SK-N-SH (cell line): Measurements from ENCODE around the gene BBX. TPM values are rescaled to one million over a fixed set of nuclear protein-coding genes. Genes with fewer than 3 reads are reported as not detected.

Source experiments
- CTCF ChIA-PET: fragments of 300-600, 350-600 bp; formaldehyde crosslinking; extraction: SDS; loops from one replicate; lab custom pipeline; 2021; lab: Yijun Ruan, JAX
- POLR2A ChIA-PET: fragments of 350-600 bp; sonication (Branson Sonifier 250); formaldehyde crosslinking; extraction: SDS; loops from one replicate; lab custom pipeline; 2020; ENCODE audit warnings: antibody characterized with exemption, inconsistent platforms; lab: Yijun Ruan, JAX
- DNase-seq: peaks from one replicate; pipeline ENCODE4 v3.0.0; 2012
- H2AFZ ChIP-seq: fragments of 200-600 bp; sonication (generic); 2 replicates; pipeline ENCODE4 v1.8.1; 2016; ENCODE audit warnings: antibody characterized with exemption, mild to moderate bottlenecking, low read depth
- H3F3A ChIP-seq: fragments of 200-600 bp; sonication (generic); replicated peaks from 2 replicates; pipeline ENCODE3; 2016; ENCODE audit warnings: antibody characterized with exemption, mild to moderate bottlenecking; ENCODE audit not compliant: insufficient read depth
- H3K27ac ChIP-seq, 2 experiments: fragments of 200-500 bp in 1 of 2; fragments of 200-600 bp in 1 of 2; sonication (Bioruptor generic) in 1 of 2; sonication (generic), shearing (Covaris generic) in 1 of 2; 2 replicates each; pipeline versions ENCODE4 v1.5.1 to v1.6.1; 2014 to 2016; ENCODE audit warnings: low read depth in 2 of 2, inconsistent platforms in 1 of 2, low read length in 1 of 2, mild to moderate bottlenecking in 1 of 2, mixed read lengths in 1 of 2
- H3K27me3 ChIP-seq: fragments of 200-600 bp; sonication (generic), shearing (Covaris generic); 2 replicates; pipeline ENCODE4 v1.6.1; 2016; ENCODE audit warnings: mixed run types; ENCODE audit not compliant: insufficient read depth
- H3K36me3 ChIP-seq, 2 experiments: fragments of 200-500 bp in 1 of 2; fragments of 200-600 bp in 1 of 2; sonication (Bioruptor generic) in 1 of 2; sonication (generic) in 1 of 2; replicated peaks in 1 of 2; 2 replicates each; pipeline versions ENCODE3 to v1.5.1; 2014 to 2016; ENCODE audit warnings: low read length in 1 of 2, mild to moderate bottlenecking in 1 of 2; ENCODE audit not compliant: insufficient read depth in 2 of 2, control insufficient read depth in 1 of 2
- H3K4me1 ChIP-seq, 2 experiments: fragments of 200-500 bp in 1 of 2; fragments of 200-600 bp in 1 of 2; sonication (Bioruptor generic) in 1 of 2; sonication (generic), shearing (Covaris generic) in 1 of 2; 2 replicates each; pipeline versions ENCODE4 v1.5.1 to v1.6.1; 2014 to 2016; ENCODE audit warnings: low read depth in 1 of 2, low read length in 1 of 2, mixed run types in 1 of 2; ENCODE audit not compliant: insufficient read depth in 2 of 2, control insufficient read depth in 1 of 2
- H3K4me2 ChIP-seq: fragments of 200-600 bp; sonication (generic), shearing (Covaris generic); 2 replicates; pipeline ENCODE4 v1.6.1; 2017; ENCODE audit warnings: mixed run types
- H3K4me3 ChIP-seq, 2 experiments: fragments of 200-500 bp in 1 of 2; fragments of 200-600 bp in 1 of 2; sonication (Bioruptor generic) in 1 of 2; sonication (generic), shearing (Covaris generic) in 1 of 2; 2 replicates each; pipeline versions ENCODE4 v1.5.1 to v1.8.1; 2014 to 2016; ENCODE audit warnings: low read depth in 2 of 2, inconsistent platforms in 1 of 2, low read length in 1 of 2, mild to moderate bottlenecking in 1 of 2, mixed read lengths in 1 of 2, moderate library complexity in 1 of 2
- H3K79me2 ChIP-seq: fragments of 200-600 bp; sonication (generic); 2 replicates; pipeline ENCODE4 v1.8.1; 2017; ENCODE audit warnings: mild to moderate bottlenecking; ENCODE audit not compliant: insufficient read depth
- H3K9ac ChIP-seq: fragments of 200-600 bp; sonication (generic); 2 replicates; pipeline ENCODE4 v1.6.1; 2017; ENCODE audit warnings: mixed run types
- H3K9me2 ChIP-seq: fragments of 200-600 bp; sonication (generic); 2 replicates; pipeline ENCODE4 v1.6.1; 2017; ENCODE audit warnings: mixed run types
- H3K9me3 ChIP-seq: fragments of 200-600 bp; sonication (generic); 2 replicates; pipeline ENCODE4 v1.6.1; 2017; ENCODE audit warnings: mixed run types, mild to moderate bottlenecking, moderate library complexity
- H4K20me1 ChIP-seq: fragments of 200-600 bp; sonication (generic); 2 replicates; pipeline ENCODE4 v1.6.1; 2017; ENCODE audit warnings: mild to moderate bottlenecking, mixed run types; ENCODE audit not compliant: insufficient read depth
- ELF1 ChIP-seq: IDR thresholded peaks from 2 replicates; pipeline ENCODE4 v1.4.0; 2012
- FOXM1 ChIP-seq: IDR thresholded peaks from 2 replicates; pipeline ENCODE4 v1.4.0; 2012; ENCODE audit warnings: low read depth, mild to moderate bottlenecking
- GATA2 ChIP-seq: sonication (generic); formaldehyde crosslinking; IDR thresholded peaks from 2 replicates; pipeline ENCODE4 v1.5.0; 2020; ENCODE audit warnings: mild to moderate bottlenecking, missing genetic modification reagents
- MEF2A ChIP-seq: IDR thresholded peaks from 2 replicates; pipeline ENCODE4 v1.4.0; 2012; ENCODE audit warnings: low read depth, borderline replicate concordance
- MXI1 ChIP-seq: IDR thresholded peaks from 2 replicates; pipeline ENCODE4 v1.6.1; 2012; ENCODE audit warnings: mild to moderate bottlenecking, low read depth, low read length, improper control_type of control experiment
- NFIC ChIP-seq: IDR thresholded peaks from 2 replicates; pipeline ENCODE4 v1.4.0; 2012; ENCODE audit warnings: borderline replicate concordance
- PBX3 ChIP-seq: IDR thresholded peaks from 2 replicates; pipeline ENCODE4; 2012
- POLR2AphosphoS5 ChIP-seq: IDR thresholded peaks from 2 replicates; pipeline ENCODE4 v1.6.1; 2012; ENCODE audit warnings: low read depth, low read length
- RAD21 ChIP-seq: IDR thresholded peaks from 2 replicates; pipeline ENCODE4 v1.6.1; 2012; ENCODE audit warnings: mild to moderate bottlenecking, low read length
- REST ChIP-seq: IDR thresholded peaks from 2 replicates; pipeline ENCODE4 v1.6.1; 2012; ENCODE audit warnings: mild to moderate bottlenecking, low read depth, low read length, moderate library complexity
- SIN3A ChIP-seq: IDR thresholded peaks from 2 replicates; pipeline ENCODE4 v1.6.1; 2012; ENCODE audit warnings: low read depth, mild to moderate bottlenecking, low read length, moderate library complexity, borderline replicate concordance
- SMC3 ChIP-seq: IDR thresholded peaks from 2 replicates; pipeline ENCODE4 v1.6.1; 2012; ENCODE audit warnings: low read depth, low read length, improper control_type of control experiment
- TAF1 ChIP-seq: IDR thresholded peaks from 2 replicates; pipeline ENCODE4 v1.6.1; 2012; ENCODE audit warnings: low read depth, mild to moderate bottlenecking, low read length, moderate library complexity, borderline replicate concordance
- TCF12 ChIP-seq: IDR thresholded peaks from 2 replicates; pipeline ENCODE4 v1.4.0; 2012
- USF1 ChIP-seq: IDR thresholded peaks from 2 replicates; pipeline ENCODE4 v1.4.0; 2012; ENCODE audit warnings: low read depth, borderline replicate concordance
- USF2 ChIP-seq: fragments of 150-350 bp; IDR thresholded peaks from 2 replicates; pipeline ENCODE4 v1.6.1; 2017; ENCODE audit warnings: antibody characterized with exemption, low read length, low read depth, borderline replicate concordance
- YY1 ChIP-seq: IDR thresholded peaks from 2 replicates; pipeline ENCODE4 v1.4.0; 2012; ENCODE audit warnings: low read depth, mild to moderate bottlenecking
- WGBS: methylation state at CpG from one replicate; pipeline ENCODE4 v1.1.6; 2017; ENCODE audit warnings: low lambda C conversion rate; 5-methylcytosine and 5-hydroxymethylcytosine counted together
- polyA plus RNA-seq, 3 experiments: library from polyadenylated mRNA; depleted of rRNA; stranded (reverse); fragments of >200 nt; gene quantifications; 2 replicates each; pipeline ENCODE4 v1.2.3, GENCODE V29; 2012

Gene BBX
- polyA plus RNA-seq, 1 of the 3 experiments (the other 2 are of a cell fraction), result 14.2 TPM

- 93% methylated on average over 3 of the region's 3 CpGs for WGBS
- TF ChIP-seq NFIC (no peak), MEF2A (no peak), TCF12 (no peak), REST (no peak), MXI1 (no peak), FOXM1 (no peak), SMC3 (no peak), SIN3A (no peak), USF1 (no peak), GATA2 (CRISPR knock-in tag) (no peak), RAD21 (no peak), USF2 (no peak), YY1 (no peak), POLR2AphosphoS5 (no peak), PBX3 (no peak), ELF1 (no peak), TAF1 (no peak)
Measured at GRCh38 chr3:107650788-107651187, 128.0 kb downstream of the BBX start.

More at GRCh38 chr3:107650788-107651187, 128.0 kb downstream of the BBX start:
- Histone ChIP-seq H3K4me2 (no peak overlapping the region), H3K36me3 (peaks cover 0 to 12% of the 10 kb centered on the region in 2 experiments), H3K27me3 (no peaks in the 10 kb centered on the region), H3F3A (no peaks in the 10 kb centered on the region), H3K27ac (no peak overlapping the region), H3K4me1 (no peaks in the 10 kb centered on the region; a peak in 1 of 4 replicates), H3K79me2 (peaks cover 3% of the 10 kb centered on the region; the same call in 1 of the 2 replicates), H3K9me2 (no peaks in the 10 kb centered on the region), H4K20me1 (no peaks in the 10 kb centered on the region), H2AFZ (no peak overlapping the region), H3K9me3 (no peaks in the 10 kb centered on the region), H3K9ac (no peak overlapping the region), H3K4me3 (no peak overlapping the region)
- ChIA-PET POLR2A (no interaction called here), CTCF (no interaction called here)
- DNase-seq, result no peak
